Measurements from ENCODE around the gene ZNF71. TPM values are rescaled to one million over a fixed set of nuclear protein-coding genes. Genes with fewer than 3 reads are reported as not detected.
A peak's percentile ranks its signal among the peaks of the same experiment; 100 is the strongest.

Gene ZNF71
- total RNA-seq (9.6 and 9.7 TPM in 2 replicates), polyA plus RNA-seq (10.1 and 13.4 TPM in 2 replicates), polyA minus RNA-seq (8.9 and 11.3 TPM in 2 replicates), Bru-seq, nascent RNA (percentile 67 among the genes with signal in this experiment), BruChase-seq, experiment 1, labeled RNA remaining after a 6-hour chase (percentile 59 among the genes with signal in this experiment), BruChase-seq, experiment 2, labeled RNA remaining after a 2-hour chase (percentile 59 among the genes with signal in this experiment)
- polyA plus RNA-seq (2011; cell fraction: cytosol; rRNA removed): 7.8 and 9.3 TPM in 2 replicates
- polyA plus RNA-seq (2011; cell fraction: nucleus; rRNA removed): 5.7 and 6.9 TPM in 2 replicates
- 6.7 and 7.2 TPM in 2 replicates for polyA plus RNA-seq (2012)
- 2.7 TPM for polyA minus RNA-seq (2011; cell fraction: cytosol; rRNA and poly(A)+ RNA removed)
- 9.6 and 10.4 TPM in 2 replicates for polyA minus RNA-seq (2011; cell fraction: nucleus; rRNA and poly(A)+ RNA removed)
- long read RNA-seq, full-length matches to known transcripts: 19 of 29 reads
- long read RNA-seq, partial matches to known transcripts: 4 of 29 reads
- long read RNA-seq, other reads (novel, unspliced or antisense): 6 of 29 reads

- intact Hi-C loops (cut with micrococcal nuclease): loop anchor here (1.0 to 2.0 kb wide), 2 partner anchors 28 to 56 kb away; partner anchors contain the start of genes ZFP28 and ZNF470
- POLR2A ChIA-PET: interaction anchor here (0.6 kb wide), 1 partner anchor 43 kb away, joined by 12 read pairs; no protein-coding TSS in a partner anchor
- Histone ChIP-seq H3K4me3 (replicated peaks in 1 of 3; ENCODE audit: insufficient read depth in 1 of 3, low read depth in 1 of 3, low read length in 3 of 3) (peak within 1 kb of the TSS; percentile 28 to 94 (median 67)), H3K36me3 (ENCODE audit: control insufficient read depth in 2 of 2, extremely low read depth in 1 of 2, insufficient read depth in 2 of 2, low read length in 2 of 2) (no peaks in the 10 kb centered on the region), H3K4me2 (ENCODE audit: insufficient read depth, low read length) (peak within 1 kb of the TSS; percentile 48), H3K9ac (replicated peaks; ENCODE audit: extremely low read depth, insufficient read depth, low read length) (peak within 1 kb of the TSS; percentile 32), H3K9me1 (replicated peaks; ENCODE audit: control insufficient read depth, extremely low read depth, insufficient read depth, low read length) (no peaks in the 10 kb centered on the region), H3K27ac (ENCODE audit: insufficient read depth, low read depth, low read length) (no peak within 1 kb of the TSS), H2AFZ (ENCODE audit: low read depth, low read length) (peak within 1 kb of the TSS; percentile 96), H3K79me2 (ENCODE audit: control insufficient read depth, insufficient read depth, low read length) (peaks cover 15% of the 10 kb centered on the region), H3K4me1 (ENCODE audit: control insufficient read depth, extremely low read depth, insufficient read depth, low read length) (peaks cover 9% of the 10 kb centered on the region), H3K27me3 (ENCODE audit: control insufficient read depth in 2 of 2, insufficient read depth in 2 of 2, low read length in 2 of 2) (no peaks in the 10 kb centered on the region), H3K9me3 (replicated peaks; ENCODE audit: control insufficient read depth, insufficient read depth, low read length) (no peaks in the 10 kb centered on the region), H4K20me1 (replicated peaks; ENCODE audit: control insufficient read depth, extremely low read depth, insufficient read depth, low read length) (no peaks in the 10 kb centered on the region)
- BruUV-seq (replicated peaks): no TSS peak
- CTCF ChIA-PET: interaction anchor here (0.6 to 1.1 kb wide), 3 partner anchors 25 to 211 kb away, joined by 3 read pairs; partner anchors contain the start of gene ZNF583
- DNase-seq (ENCODE audit: low read depth, low spot score) (peak; percentile 86), FAIRE-seq (peak; percentile 72)
- dilution Hi-C loops (cut with MboI; ENCODE audit: extremely low pct_ligation_motif_present, low sequenced_read_pairs): no loop called here
- TF ChIP-seq CTCF (IDR thresholded peaks at IDR 0.05; ENCODE audit: extremely low read depth in 1 of 2, insufficient read depth in 1 of 2, low read depth in 1 of 2, low read length in 2 of 2): no peak
- TF ChIP-seq MAX (IDR thresholded peaks at IDR 0.05; ENCODE audit: insufficient read depth, insufficient read length): no peak
- TF ChIP-seq FOS (IDR thresholded peaks at IDR 0.05; ENCODE audit: borderline replicate concordance, insufficient read depth, low read length): no peak
- no peak for TF ChIP-seq EZH2 (IDR thresholded peaks at IDR 0.05; ENCODE audit: borderline replicate concordance, low read depth, low read length, severe bottlenecking)
- no peak for TF ChIP-seq JUN (IDR thresholded peaks at IDR 0.05; ENCODE audit: borderline replicate concordance, insufficient read depth, insufficient read length, low read depth)
- TF ChIP-seq GATA2 (IDR thresholded peaks at IDR 0.05; ENCODE audit: insufficient read depth, insufficient read length, low read depth, low read length): no peak
- no peak for TF ChIP-seq MYC (IDR thresholded peaks at IDR 0.05; ENCODE audit: low read depth, low read length)
- TF ChIP-seq POLR2A (IDR thresholded peaks at IDR 0.05; ENCODE audit: low read depth, low read length): no peak
- TF ChIP-seq POLR2AphosphoS5 (IDR thresholded peaks at IDR 0.05; ENCODE audit: insufficient read depth, low read depth, low read length): no peak
Observed at GRCh38 chr19:56594783-56595547, at the start of gene ZNF71. ZNF71 (plus strand) TSS chr19:56595302; CDS start chr19:56601559, 6,257 bp downstream.
